ENCODE measurements around the gene DYRK4. TPM values are rescaled to one million over a fixed set of nuclear protein-coding genes. Genes with fewer than 3 reads are reported as not detected.
A peak's percentile ranks its signal among the peaks of the same experiment; 100 is the strongest.

Gene DYRK4
- total RNA-seq, 1 experiment from 2014 or later, result 48.5 TPM

- DNase-seq (ENCODE audit: low read depth), result no peak
These were observed 64.5 kb downstream of the DYRK4 start for GRCh38 chr12:4626543-4626942.

GRCh38 chr12:4628406-4628805 is 66.4 kb downstream of the DYRK4 start:
- no peak for DNase-seq (ENCODE audit: low read depth)

GRCh38 chr12:4630262-4630661 is 68.3 kb downstream of the DYRK4 start:
- no peak for DNase-seq (ENCODE audit: low read depth)

- no peak for DNase-seq (ENCODE audit: low read depth)
These were observed 81.7 kb downstream of the DYRK4 start for GRCh38 chr12:4643747-4644146.

- DNase-seq (ENCODE audit: low read depth), result no peak
These were observed 83.0 kb downstream of the DYRK4 start for GRCh38 chr12:4645023-4645422.

GRCh38 chr12:4648104-4648500 is 86.1 kb downstream of the DYRK4 start:
- DNase-seq (ENCODE audit: low read depth), result no peak

GRCh38 chr12:4648501-4649357 is 86.7 kb downstream of the DYRK4 start, which contains the start of the genes AKAP3 and NDUFA9:
TSS of gene AKAP3 (minus strand) at chr12:4649051. CDS start at chr12:4638196, 10,855 bp downstream.
TSS of gene NDUFA9 (plus strand) at chr12:4649114. CDS start at chr12:4649127, 13 bp downstream.
- DNase-seq (ENCODE audit: low read depth), result peak; percentile 89

GRCh38 chr12:4649358-4649661 is 87.3 kb downstream of the DYRK4 start:
- no peak for DNase-seq (ENCODE audit: low read depth)

- no peak for DNase-seq (ENCODE audit: low read depth)
These were observed 91.2 kb downstream of the DYRK4 start for GRCh38 chr12:4653257-4653656.

GRCh38 chr12:4653691-4654090 is 91.7 kb downstream of the DYRK4 start:
- DNase-seq (ENCODE audit: low read depth), result no peak

Other genes with a start within 250 kb of the DYRK4 start
- 9.7 and 15.8 TPM in 2 replicates for gene TIGAR, start 241.0 kb upstream of the DYRK4 start, total RNA-seq (2014; rRNA removed; shearing (Covaris generic))
- not detected in 2 replicates for gene FGF23, start 182.5 kb upstream of the DYRK4 start, total RNA-seq (2014; rRNA removed; shearing (Covaris generic))
- gene FGF6, start 116.4 kb upstream of the DYRK4 start, total RNA-seq (2014; rRNA removed; shearing (Covaris generic)), result not detected in 2 replicates
- gene RAD51AP1, start 23.3 kb upstream of the DYRK4 start, total RNA-seq (2014; rRNA removed; shearing (Covaris generic)), result 106 and 121 TPM in 2 replicates
- gene AKAP3, start 86.8 kb downstream of the DYRK4 start, total RNA-seq (2014; rRNA removed; shearing (Covaris generic)), result 0.97 and 4.5 TPM in 2 replicates
- gene NDUFA9, start 86.9 kb downstream of the DYRK4 start, total RNA-seq (2014; rRNA removed; shearing (Covaris generic)), result 186 and 291 TPM in 2 replicates
- 3.0 and 6.8 TPM in 2 replicates for gene GALNT8, start 158.2 kb downstream of the DYRK4 start, total RNA-seq (2014; rRNA removed; shearing (Covaris generic))

Data from Daoy (cell line).